Measurements from ENCODE around the gene ARL4D.
"Not testable (repeated sequence)": the region's sequence is repeated elsewhere in the genome, so short reads cannot be mapped to it uniquely, and the experiment has no call there.

ARL4D gene

GRCh38 chr17:43418441-43419374, 19.9 kb downstream of the ARL4D start:
- no peaks in the 10 kb centered on the region for H3K36me3 ChIP-seq (ENCODE audit: control insufficient read depth, insufficient read depth, low read length)
- TF ChIP-seq CTCF (IDR thresholded peaks at IDR 0.05): no peak
- H3K9ac ChIP-seq: no peak overlapping the region
- no peaks in the 10 kb centered on the region for H3K27me3 ChIP-seq (ENCODE audit: control insufficient read depth, insufficient read depth, low read length)
- no peak overlapping the region for H2AFZ ChIP-seq
- H3K4me3 ChIP-seq (ENCODE audit: low read depth, low read length): no peak overlapping the region
- H3K27ac ChIP-seq: no peak overlapping the region
- no peaks in the 10 kb centered on the region for H3K9me3 ChIP-seq (ENCODE audit: control insufficient read depth, low read length)
- H3K4me2 ChIP-seq (ENCODE audit: low read length): no peak overlapping the region
- no peaks in the 10 kb centered on the region for H3K79me2 ChIP-seq
- peaks cover 10% of the 10 kb centered on the region for H3K4me1 ChIP-seq

- H3K4me2 ChIP-seq (ENCODE audit: low read length); H3K4me3 ChIP-seq (ENCODE audit: low read depth, low read length); H3K27me3 ChIP-seq (ENCODE audit: control insufficient read depth, insufficient read depth, low read length); H2AFZ ChIP-seq; H3K36me3 ChIP-seq (ENCODE audit: control insufficient read depth, insufficient read depth, low read length); H3K9ac ChIP-seq; H3K27ac ChIP-seq; H3K9me3 ChIP-seq (ENCODE audit: control insufficient read depth, low read length); H3K79me2 ChIP-seq; H3K4me1 ChIP-seq: not testable (repeated sequence)
Measured at GRCh38 chr17:43419375-43419882, 20.6 kb downstream of the ARL4D start.

- Histone ChIP-seq H3K9ac (no peak overlapping the region), H3K4me1 (no peaks in the 10 kb centered on the region), H3K4me2 (ENCODE audit: low read length) (no peak overlapping the region), H3K27ac (no peak overlapping the region), H3K4me3 (ENCODE audit: low read depth, low read length) (no peak overlapping the region), H3K79me2 (no peaks in the 10 kb centered on the region), H3K9me3 (ENCODE audit: control insufficient read depth, low read length) (no peaks in the 10 kb centered on the region), H3K27me3 (ENCODE audit: control insufficient read depth, insufficient read depth, low read length) (no peaks in the 10 kb centered on the region), H2AFZ (no peak overlapping the region), H3K36me3 (ENCODE audit: control insufficient read depth, insufficient read depth, low read length) (no peaks in the 10 kb centered on the region)
- no peak for TF ChIP-seq CTCF (IDR thresholded peaks at IDR 0.05)
Measured at GRCh38 chr17:43423777-43424455, 25.1 kb downstream of the ARL4D start.

GRCh38 chr17:43427362-43428043, 28.7 kb downstream of the ARL4D start:
- no peak overlapping the region for H3K4me2 ChIP-seq (ENCODE audit: low read length)
- no peak overlapping the region for H3K4me3 ChIP-seq (ENCODE audit: low read depth, low read length)
- no peak for TF ChIP-seq CTCF (IDR thresholded peaks at IDR 0.05)
- no peak overlapping the region for H3K9ac ChIP-seq
- no peaks in the 10 kb centered on the region for H3K9me3 ChIP-seq (ENCODE audit: control insufficient read depth, low read length)
- H3K27me3 ChIP-seq (ENCODE audit: control insufficient read depth, insufficient read depth, low read length): no peaks in the 10 kb centered on the region
- no peaks in the 10 kb centered on the region for H3K79me2 ChIP-seq
- H3K4me1 ChIP-seq: peaks cover 2% of the 10 kb centered on the region
- H2AFZ ChIP-seq: no peak overlapping the region
- H3K36me3 ChIP-seq (ENCODE audit: control insufficient read depth, insufficient read depth, low read length): no peaks in the 10 kb centered on the region
- H3K27ac ChIP-seq: no peak overlapping the region

GRCh38 chr17:43428524-43428923, 29.7 kb downstream of the ARL4D start:
- H3K79me2 ChIP-seq: no peaks in the 10 kb centered on the region
- H3K4me3 ChIP-seq (ENCODE audit: low read depth, low read length): no peak overlapping the region
- H3K27me3 ChIP-seq (ENCODE audit: control insufficient read depth, insufficient read depth, low read length): no peaks in the 10 kb centered on the region
- H3K36me3 ChIP-seq (ENCODE audit: control insufficient read depth, insufficient read depth, low read length): no peaks in the 10 kb centered on the region
- TF ChIP-seq CTCF (IDR thresholded peaks at IDR 0.05): peak; percentile 14
- H3K27ac ChIP-seq: no peak overlapping the region
- H3K4me2 ChIP-seq (ENCODE audit: low read length): no peak overlapping the region
- no peak overlapping the region for H3K9ac ChIP-seq
- H3K4me1 ChIP-seq: peaks cover 2% of the 10 kb centered on the region
- no peak overlapping the region for H2AFZ ChIP-seq
- no peaks in the 10 kb centered on the region for H3K9me3 ChIP-seq (ENCODE audit: control insufficient read depth, low read length)

Measured in parathyroid adenoma (tissue), 2 donors.